WTC11 (cell line): Measurements from ENCODE around the gene RSBN1L.

Experiments used
- ESRRA ChIP-seq: sonication (generic); formaldehyde crosslinking; IDR thresholded peaks from 2 replicates; pipeline ENCODE4 v1.8.1; 2022; ENCODE audit warnings: mild to moderate bottlenecking, missing genetic modification reagents, borderline replicate concordance
- GRHL2 ChIP-seq: fragments of 250-450 bp; sonication (Bioruptor Pico); IDR thresholded peaks from 2 replicates; pipeline ENCODE4 v1.8.0; 2022; ENCODE audit warnings: mild to moderate bottlenecking, moderate library complexity; ENCODE audit not compliant: insufficient replicate concordance, severe bottlenecking
- JUN ChIP-seq: sonication (generic); formaldehyde crosslinking; IDR thresholded peaks from 2 replicates; pipeline ENCODE4 v1.8.0; 2023; ENCODE audit warnings: mild to moderate bottlenecking, missing genetic modification reagents
- MAX ChIP-seq: sonication (generic); formaldehyde crosslinking; IDR thresholded peaks from 2 replicates; pipeline ENCODE4 v1.8.0; 2022; ENCODE audit warnings: mild to moderate bottlenecking, missing genetic modification reagents
- MLX ChIP-seq: sonication (generic); formaldehyde crosslinking; IDR thresholded peaks from 2 replicates; pipeline ENCODE4 v1.8.1; 2023; ENCODE audit warnings: mild to moderate bottlenecking, missing genetic modification reagents, moderate library complexity
- SP1 ChIP-seq: sonication (generic); formaldehyde crosslinking; conservative IDR thresholded peaks from 2 replicates; pipeline ENCODE4 v1.8.1; 2022; ENCODE audit warnings: missing genetic modification reagents
- ZBTB21 ChIP-seq: sonication (generic); formaldehyde crosslinking; IDR thresholded peaks from 2 replicates; pipeline ENCODE4 v1.8.1; 2023; ENCODE audit warnings: mild to moderate bottlenecking, missing genetic modification reagents, borderline replicate concordance
- TF ChIP-seq, protein P1 (sequence below): fragments of 200-600 bp; IDR thresholded peaks from 2 replicates; pipeline ENCODE4 v1.8.0; 2022; ENCODE audit warnings: antibody characterized with exemption
- TF ChIP-seq, protein P2 (sequence below): sonication (generic); formaldehyde crosslinking; conservative IDR thresholded peaks from 2 replicates; pipeline ENCODE4 v1.8.1; 2023; ENCODE audit warnings: mild to moderate bottlenecking, low read depth, missing genetic modification reagents, moderate library complexity
- TF ChIP-seq, protein P3 (sequence below): sonication (generic); formaldehyde crosslinking; conservative IDR thresholded peaks from 2 replicates; pipeline ENCODE4 v1.8.1; 2022; ENCODE audit warnings: mild to moderate bottlenecking, missing genetic modification reagents
- TF ChIP-seq, protein P4 (sequence below): sonication (generic); formaldehyde crosslinking; IDR thresholded peaks from 2 replicates; pipeline ENCODE4 v1.8.1; 2022; ENCODE audit warnings: low read depth, mild to moderate bottlenecking, moderate library complexity, missing genetic modification reagents, borderline replicate concordance
- TF ChIP-seq, protein P5 (sequence below): sonication (generic); formaldehyde crosslinking; IDR thresholded peaks from 2 replicates; pipeline ENCODE4 v1.8.1; 2023; ENCODE audit warnings: mild to moderate bottlenecking, missing genetic modification reagents, moderate library complexity

DNA sequence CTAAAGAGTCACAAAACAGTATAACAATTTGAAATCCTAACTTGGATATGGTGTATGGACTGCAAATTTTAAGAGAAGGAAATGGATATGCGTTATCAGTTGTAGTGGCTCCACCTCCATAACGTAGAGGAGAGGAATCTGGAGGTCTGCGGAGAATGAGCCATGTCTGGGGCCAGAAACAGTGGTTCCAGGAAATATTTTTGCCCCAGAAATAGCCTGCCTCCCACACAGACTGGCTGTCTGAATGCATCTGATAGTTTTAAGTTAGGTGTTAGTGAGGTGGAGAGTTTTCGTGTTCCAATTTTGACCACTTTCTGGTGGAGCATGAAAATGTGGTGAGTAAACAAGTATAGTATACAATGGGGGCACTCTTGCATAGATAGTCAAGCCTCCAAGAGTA lies 103.9 kb downstream of the RSBN1L start:
- TF ChIP-seq MAX (CRISPR knock-in tag) (no peak), SP1 (no peak), MLX (CRISPR knock-in tag) (no peak), JUN (no peak), GRHL2 (CRISPR knock-in tag) (no peak), ESRRA (CRISPR knock-in tag) (no peak), ZBTB21 (CRISPR knock-in tag) (no peak)
- TF ChIP-seq, protein P1, sequence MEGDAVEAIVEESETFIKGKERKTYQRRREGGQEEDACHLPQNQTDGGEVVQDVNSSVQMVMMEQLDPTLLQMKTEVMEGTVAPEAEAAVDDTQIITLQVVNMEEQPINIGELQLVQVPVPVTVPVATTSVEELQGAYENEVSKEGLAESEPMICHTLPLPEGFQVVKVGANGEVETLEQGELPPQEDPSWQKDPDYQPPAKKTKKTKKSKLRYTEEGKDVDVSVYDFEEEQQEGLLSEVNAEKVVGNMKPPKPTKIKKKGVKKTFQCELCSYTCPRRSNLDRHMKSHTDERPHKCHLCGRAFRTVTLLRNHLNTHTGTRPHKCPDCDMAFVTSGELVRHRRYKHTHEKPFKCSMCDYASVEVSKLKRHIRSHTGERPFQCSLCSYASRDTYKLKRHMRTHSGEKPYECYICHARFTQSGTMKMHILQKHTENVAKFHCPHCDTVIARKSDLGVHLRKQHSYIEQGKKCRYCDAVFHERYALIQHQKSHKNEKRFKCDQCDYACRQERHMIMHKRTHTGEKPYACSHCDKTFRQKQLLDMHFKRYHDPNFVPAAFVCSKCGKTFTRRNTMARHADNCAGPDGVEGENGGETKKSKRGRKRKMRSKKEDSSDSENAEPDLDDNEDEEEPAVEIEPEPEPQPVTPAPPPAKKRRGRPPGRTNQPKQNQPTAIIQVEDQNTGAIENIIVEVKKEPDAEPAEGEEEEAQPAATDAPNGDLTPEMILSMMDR = no peak
- TF ChIP-seq, protein P2, sequence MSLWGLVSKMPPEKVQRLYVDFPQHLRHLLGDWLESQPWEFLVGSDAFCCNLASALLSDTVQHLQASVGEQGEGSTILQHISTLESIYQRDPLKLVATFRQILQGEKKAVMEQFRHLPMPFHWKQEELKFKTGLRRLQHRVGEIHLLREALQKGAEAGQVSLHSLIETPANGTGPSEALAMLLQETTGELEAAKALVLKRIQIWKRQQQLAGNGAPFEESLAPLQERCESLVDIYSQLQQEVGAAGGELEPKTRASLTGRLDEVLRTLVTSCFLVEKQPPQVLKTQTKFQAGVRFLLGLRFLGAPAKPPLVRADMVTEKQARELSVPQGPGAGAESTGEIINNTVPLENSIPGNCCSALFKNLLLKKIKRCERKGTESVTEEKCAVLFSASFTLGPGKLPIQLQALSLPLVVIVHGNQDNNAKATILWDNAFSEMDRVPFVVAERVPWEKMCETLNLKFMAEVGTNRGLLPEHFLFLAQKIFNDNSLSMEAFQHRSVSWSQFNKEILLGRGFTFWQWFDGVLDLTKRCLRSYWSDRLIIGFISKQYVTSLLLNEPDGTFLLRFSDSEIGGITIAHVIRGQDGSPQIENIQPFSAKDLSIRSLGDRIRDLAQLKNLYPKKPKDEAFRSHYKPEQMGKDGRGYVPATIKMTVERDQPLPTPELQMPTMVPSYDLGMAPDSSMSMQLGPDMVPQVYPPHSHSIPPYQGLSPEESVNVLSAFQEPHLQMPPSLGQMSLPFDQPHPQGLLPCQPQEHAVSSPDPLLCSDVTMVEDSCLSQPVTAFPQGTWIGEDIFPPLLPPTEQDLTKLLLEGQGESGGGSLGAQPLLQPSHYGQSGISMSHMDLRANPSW = no peak
- TF ChIP-seq, protein P3, sequence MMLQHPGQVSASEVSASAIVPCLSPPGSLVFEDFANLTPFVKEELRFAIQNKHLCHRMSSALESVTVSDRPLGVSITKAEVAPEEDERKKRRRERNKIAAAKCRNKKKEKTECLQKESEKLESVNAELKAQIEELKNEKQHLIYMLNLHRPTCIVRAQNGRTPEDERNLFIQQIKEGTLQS (CRISPR knock-in tag) = no peak
- TF ChIP-seq, protein P4, sequence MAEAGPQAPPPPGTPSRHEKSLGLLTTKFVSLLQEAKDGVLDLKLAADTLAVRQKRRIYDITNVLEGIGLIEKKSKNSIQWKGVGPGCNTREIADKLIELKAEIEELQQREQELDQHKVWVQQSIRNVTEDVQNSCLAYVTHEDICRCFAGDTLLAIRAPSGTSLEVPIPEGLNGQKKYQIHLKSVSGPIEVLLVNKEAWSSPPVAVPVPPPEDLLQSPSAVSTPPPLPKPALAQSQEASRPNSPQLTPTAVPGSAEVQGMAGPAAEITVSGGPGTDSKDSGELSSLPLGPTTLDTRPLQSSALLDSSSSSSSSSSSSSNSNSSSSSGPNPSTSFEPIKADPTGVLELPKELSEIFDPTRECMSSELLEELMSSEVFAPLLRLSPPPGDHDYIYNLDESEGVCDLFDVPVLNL (CRISPR knock-in tag) = no peak
- TF ChIP-seq, protein P5, sequence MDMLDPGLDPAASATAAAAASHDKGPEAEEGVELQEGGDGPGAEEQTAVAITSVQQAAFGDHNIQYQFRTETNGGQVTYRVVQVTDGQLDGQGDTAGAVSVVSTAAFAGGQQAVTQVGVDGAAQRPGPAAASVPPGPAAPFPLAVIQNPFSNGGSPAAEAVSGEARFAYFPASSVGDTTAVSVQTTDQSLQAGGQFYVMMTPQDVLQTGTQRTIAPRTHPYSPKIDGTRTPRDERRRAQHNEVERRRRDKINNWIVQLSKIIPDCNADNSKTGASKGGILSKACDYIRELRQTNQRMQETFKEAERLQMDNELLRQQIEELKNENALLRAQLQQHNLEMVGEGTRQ = no peak
